Suppressor macrophage treated with lipopolysaccharide for 4 hours (primary cell): ENCODE data around the gene LDB1.

Source experiments
- DNase-seq: peaks from one replicate; pipeline ENCODE4 v3.0.0-alpha.2; 2020

LDB1 gene, protein sequence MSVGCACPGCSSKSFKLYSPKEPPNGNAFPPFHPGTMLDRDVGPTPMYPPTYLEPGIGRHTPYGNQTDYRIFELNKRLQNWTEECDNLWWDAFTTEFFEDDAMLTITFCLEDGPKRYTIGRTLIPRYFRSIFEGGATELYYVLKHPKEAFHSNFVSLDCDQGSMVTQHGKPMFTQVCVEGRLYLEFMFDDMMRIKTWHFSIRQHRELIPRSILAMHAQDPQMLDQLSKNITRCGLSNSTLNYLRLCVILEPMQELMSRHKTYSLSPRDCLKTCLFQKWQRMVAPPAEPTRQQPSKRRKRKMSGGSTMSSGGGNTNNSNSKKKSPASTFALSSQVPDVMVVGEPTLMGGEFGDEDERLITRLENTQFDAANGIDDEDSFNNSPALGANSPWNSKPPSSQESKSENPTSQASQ

DNA sequence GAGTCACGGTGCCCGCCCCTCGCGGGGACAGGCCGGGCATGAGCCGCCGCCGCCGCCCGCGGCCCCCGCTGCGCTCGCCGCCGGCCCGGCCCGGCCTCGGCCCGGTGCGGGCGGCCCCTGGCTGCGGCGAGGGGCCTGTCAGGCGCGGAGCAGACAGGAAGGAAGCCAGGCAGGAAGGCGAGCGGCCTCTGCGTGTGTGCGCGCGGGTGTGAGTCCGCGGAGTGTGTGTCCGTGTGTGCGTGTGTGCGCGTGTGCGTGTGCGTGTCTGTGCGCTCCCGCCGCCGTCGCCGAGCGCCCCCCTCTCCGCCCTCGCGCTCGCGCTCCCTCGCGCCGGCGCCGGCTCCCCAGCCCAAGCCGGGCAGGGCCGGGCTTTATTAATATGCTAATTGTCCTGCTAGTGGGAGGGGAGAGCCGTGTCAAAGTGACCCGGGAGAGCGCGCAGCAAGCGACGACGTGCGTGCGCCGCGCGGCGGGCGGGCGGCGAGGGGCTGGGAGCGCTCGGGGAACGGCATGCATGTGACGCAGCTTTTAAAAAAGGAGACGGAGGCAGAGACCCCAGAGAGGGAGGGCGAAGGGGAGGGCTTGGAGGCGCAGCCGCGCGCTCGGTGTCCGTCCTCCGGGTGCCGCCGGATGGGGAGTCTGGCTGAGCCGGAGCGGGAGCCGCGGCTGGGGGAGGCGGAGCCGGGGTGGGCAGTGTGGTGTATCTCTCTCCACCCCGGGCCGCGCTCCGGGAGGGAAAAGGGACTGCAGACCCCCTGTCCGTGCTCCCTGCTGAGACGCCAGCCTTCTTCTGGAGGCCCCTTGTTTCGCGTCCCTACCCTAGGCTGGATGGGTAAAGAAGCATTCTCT is at the start of gene LDB1:
LDB1 (minus strand) TSS at position 227 of the 849 bp plus-strand sequence. CDS start 258 bp downstream, outside the sequence.
- peak; percentile 74 for DNase-seq

DNA sequence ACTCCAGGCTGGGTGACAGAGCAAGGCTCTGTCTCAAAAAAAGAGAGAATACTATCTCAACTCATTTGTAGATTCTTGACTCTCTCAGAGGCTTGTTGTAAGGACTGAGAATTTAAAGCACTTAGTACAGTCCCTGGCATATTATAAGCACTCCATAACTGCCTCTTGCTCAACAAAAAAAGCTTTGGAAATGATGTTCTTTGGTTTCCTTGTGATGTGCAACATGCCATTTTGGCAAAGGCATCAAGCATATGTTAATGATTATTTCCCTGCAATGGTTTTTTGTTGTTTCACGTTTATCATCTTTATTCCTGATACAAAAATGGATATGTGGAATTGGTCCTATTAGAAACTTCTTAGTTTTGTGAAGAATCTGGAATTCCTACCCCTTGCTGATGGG is 47.7 kb upstream of the LDB1 start:
- DNase-seq: no peak

DNA sequence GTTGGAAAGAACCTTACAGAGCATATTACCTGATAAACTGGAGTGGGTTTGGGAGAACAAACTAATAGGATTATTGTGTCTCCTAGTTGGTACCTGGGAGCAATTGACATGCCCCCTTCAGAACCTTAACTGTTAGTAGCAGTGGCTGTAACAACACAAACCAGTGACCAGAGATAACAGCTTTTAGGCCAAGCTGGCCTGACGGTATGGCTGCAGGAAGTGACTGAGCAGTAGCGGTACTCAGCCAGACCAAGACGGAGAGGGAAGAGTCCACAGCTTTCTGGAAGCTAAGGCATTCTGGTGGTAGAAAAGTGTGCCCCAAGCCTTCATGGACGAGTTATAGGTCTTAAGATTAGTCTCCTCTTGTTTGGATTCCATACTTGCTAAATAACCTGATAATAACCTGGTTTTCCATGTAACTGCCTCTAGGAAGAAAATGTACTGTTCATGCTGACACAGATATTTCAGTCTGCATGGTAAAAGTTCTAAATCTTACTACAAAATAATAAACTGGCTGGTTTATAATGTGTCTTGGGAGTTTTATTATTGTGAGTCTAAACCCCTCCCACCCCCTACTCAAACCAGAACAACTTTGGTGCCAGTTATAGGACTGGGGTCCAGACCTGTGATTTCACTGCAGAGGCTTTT is 43.3 kb upstream of the LDB1 start:
- no peak for DNase-seq

DNA sequence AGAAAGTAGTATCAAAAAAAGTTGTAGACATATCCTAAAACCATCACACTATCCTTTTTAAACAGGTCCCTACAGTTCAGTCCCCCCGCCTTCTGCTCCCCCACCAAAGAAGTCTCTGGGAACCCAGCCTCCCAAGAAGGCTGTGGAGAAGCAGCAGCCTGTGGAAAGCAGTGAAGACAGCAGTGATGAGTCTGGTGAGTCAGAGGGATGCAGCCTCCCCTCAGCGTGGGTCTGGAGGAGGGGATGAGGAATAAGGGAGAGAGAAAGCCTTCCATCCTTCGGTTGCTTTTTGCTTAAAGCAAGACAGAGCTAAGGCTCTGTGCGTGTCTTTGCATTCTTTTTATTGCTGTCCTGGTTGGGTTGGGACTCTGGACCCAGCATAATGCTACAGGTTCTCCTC is 39.7 kb upstream of the LDB1 start:
- DNase-seq: no peak

DNA sequence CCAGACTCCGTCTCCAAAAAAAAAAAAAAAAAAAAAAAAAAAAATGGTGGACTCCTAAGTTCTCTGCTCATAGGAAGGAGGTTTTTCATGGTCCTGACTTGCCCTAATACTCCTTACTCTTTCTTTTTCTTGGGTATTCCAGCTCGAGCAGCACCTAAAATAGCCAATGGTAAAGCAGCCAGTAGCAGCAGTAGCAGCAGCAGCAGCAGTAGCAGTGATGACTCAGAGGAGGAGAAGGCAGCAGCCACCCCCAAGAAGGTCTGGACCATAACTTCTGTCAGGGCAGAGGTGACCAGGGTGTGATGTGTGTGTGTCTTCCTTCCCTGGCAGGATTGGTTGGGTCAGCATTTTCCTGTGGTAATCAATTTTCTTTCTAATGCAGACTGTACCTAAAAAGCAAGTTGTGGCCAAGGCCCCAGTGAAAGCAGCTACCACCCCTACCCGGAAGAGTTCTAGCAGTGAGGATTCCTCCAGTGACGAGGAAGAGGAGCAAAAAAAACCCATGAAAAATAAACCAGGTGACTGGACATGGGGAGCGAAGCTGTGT is 39.0 kb upstream of the LDB1 start:
- no peak for DNase-seq

DNA sequence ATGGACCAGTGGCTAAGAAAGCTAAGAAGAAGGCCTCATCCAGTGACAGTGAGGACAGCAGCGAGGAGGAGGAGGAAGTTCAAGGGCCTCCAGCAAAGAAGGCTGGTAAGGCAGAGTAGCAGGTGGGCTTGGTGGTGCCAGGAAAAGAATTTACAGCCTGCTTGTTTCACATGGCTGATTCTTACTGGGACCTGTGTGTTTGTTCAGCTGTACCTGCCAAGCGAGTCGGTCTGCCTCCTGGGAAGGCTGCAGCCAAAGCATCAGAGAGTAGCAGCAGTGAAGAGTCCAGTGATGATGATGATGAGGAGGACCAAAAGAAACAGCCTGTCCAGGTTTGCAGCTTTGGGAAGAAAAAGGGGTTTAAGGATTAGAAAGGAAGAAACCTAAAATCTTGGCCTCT is 37.1 kb upstream of the LDB1 start:
- no peak for DNase-seq

DNA sequence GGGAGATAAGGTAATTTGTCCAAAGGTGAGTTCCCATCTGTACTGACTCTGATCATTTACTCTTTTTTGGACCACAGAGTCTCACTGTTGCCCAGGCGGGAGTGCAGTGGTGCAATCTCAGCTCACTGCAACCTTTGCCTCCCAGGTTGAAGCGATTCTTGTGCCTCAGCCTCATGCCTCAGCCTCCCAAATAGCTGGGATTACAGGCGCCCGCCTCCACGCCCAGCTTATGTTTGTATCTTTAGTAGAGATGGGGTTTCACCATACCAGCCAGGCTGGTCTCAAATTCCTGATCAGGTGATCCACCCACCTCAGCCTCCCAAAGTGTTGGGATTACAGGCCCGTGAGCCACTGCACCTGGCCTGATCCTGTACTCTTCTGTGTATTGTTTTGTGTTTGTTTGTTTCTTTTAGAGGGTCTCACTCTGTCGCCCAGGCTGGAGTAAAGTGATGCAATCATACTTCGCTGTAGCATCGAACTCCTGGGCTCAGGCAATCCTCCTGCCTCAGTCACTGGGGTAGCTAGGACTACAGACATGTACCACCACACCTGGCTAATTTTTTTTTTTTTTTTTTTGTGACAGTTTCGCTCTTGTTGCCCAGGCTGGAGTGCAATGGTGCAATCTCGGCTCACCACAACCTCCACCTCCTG is 34.4 kb upstream of the LDB1 start:
- no peak for DNase-seq

DNA sequence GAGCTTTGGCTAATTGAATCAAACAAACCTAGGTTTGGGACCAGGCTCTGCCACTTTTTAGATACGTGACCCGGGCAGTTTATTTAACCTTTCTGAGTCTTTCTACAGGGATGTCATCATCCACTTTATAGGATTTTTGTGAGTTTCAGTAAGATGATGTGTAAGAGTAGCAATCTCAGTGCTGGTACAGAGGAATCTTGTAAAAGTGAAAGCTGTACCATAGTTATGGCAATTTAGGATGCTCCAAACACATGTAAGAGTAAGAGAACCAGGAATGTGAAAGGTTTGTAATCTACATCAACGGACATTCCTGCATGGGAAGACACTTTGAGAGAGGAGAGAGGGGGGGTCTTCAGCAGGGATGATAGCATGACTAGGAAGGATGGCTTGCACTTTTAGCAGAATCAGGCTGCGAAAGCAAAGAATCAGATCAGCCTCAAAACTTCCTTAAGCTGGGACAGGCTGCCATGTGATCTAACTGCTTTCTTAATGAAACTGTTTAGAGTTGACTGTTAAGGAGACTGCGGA is 33.0 kb upstream of the LDB1 start:
- peak; percentile 9 for DNase-seq

DNA sequence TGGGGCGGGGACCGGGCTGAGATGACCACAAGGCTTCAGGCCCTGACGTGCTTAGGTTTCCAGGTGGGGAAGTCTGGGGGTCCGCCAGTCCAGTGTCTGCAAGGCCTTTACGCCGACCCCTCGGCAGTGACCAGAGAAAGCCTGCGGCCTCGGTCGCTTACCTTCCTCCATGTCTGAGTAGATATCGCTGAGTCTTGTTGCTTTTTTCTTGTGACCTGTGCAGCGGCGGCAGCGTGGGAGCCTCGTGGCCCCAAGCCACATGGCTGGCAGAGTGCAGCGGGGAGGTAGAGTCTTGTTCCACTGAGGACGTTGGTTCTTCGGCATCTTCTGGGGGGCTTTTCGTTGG is 32.4 kb upstream of the LDB1 start:
- DNase-seq: no peak

DNA sequence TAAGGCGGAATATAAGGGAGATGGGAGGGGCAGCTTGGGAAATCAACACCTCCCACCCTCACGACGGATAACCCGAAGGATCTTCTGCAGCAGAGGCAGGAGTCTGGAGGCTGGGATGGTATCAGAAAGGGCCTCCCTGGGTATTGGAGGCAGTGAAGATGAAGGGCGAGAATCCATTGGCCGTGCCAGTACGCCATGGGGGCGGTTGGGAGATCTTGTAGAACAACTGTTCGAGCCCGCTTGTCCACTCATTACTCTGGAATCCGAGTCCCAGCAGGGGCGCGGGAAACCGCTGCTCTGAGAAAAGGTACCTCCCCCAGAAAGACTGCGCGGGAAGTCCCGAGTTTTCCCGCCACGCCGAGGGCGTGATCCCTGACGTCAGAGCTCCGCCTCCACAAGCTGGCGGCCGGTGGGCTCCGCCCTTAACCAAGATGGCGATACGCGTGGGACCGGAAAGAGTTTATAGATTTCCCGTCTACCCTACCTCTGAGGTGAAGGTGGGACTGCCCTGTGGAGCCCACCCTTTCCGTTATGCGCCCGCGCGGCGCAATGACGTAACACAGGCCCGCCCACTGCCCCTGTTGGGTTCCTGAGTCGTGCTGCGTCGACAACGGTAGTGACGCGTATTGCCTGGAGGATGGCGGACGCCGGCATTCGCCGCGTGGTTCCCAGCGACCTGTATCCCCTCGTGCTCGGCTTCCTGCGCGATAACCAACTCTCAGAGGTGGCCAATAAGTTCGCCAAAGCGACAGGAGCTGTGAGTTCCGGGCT is 31.8 kb upstream of the LDB1 start, which contains the start of gene NOLC1:
NOLC1 (plus strand) TSS at position 616 of the 771 bp plus-strand sequence; CDS start at position 638, 22 bp downstream.
- peak; percentile 97 for DNase-seq

DNA sequence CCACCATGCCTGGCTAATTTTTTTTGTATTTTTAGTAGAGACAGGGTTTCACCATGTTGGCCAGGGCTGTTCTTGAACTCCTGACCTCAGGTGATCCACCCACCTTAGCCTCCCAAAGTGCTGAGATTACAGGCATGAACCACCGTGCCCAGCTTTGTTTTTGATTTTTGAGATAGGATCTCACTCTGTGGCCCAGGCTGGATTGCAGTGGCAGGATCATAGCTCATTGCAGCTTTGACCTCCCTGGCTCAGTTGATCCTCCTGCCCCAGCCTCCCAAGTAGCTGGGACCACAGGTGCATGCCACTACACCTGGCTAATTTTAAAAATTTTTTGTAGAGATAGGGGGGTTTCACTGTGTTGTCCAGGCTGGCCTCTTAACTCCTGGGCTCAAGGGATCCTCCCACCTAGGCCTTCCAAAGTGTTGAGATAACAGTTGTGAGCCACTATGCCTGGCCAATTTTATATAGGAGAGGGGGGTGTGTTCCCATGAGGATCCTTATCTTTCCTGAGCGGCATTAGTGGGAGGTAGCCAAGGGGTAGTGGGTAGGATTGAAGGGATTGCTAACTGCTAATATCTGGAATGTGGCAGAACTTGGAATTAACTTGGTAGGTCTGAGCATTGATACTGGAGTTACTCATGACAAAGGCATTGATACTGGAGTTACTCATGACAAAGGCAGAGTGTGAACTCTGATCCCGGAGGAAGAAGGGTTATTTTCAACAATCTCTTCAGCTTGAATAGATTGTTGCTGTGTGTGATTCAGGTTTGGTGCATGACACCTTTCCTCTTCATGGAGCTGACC is 31.0 kb upstream of the LDB1 start:
- DNase-seq: no peak

DNA sequence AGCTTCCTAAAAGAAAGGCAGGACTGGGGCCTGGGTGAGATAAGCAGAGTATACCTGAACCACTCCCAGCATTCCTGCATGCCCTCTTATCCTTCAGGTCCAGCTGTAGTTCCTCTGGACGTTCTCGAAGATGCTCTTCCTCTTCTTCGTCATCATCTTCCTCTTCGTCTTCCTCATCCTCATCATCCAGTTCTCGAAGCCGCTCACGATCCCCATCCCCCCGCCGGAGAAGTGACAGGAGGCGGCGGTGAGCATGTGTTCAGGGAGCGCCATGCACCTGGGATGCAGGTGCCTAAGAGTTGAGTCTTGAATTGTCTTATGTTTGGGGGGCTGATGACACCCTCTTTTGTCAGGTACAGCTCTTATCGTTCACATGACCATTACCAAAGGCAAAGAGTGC is 28.1 kb upstream of the LDB1 start:
- DNase-seq: no peak

DNA sequence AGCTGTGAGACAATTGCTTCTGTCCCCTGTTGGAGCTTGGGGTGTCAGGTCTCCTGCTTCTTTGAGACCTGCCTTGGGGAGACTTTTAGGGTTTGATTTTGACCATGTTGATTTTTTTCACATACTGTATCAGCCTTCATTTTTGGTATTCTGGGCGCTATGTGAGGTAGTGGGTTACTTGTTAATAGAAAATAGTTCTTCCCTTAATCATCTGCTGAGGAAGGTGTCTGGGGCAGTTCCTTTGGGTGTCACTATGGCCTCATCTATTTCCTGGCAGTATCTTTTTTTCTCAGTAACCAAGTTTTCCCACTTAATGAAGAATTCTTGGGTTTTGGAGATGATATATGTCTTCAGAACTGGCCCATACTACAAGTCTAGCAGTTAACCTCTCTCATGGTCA is 27.4 kb upstream of the LDB1 start:
- no peak for DNase-seq

DNA sequence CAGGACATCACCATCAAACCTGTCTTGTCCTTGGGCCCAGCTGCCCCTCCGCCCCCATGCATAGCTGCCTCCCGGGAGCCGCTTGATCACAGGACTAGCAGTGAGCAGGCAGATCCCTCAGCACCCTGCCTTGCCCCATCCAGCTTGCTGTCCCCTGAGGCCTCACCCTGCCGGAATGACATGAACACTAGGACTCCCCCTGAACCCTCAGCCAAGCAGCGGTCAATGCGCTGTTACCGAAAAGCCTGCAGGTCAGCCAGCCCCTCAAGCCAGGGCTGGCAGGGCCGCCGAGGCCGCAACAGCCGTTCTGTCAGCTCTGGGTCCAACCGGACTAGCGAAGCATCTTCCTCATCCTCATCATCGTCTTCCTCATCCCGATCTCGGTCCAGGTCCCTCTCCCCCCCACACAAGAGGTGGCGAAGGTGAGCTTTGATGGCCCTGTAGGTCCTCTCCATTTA is 26.8 kb upstream of the LDB1 start:
- no peak for DNase-seq

DNA sequence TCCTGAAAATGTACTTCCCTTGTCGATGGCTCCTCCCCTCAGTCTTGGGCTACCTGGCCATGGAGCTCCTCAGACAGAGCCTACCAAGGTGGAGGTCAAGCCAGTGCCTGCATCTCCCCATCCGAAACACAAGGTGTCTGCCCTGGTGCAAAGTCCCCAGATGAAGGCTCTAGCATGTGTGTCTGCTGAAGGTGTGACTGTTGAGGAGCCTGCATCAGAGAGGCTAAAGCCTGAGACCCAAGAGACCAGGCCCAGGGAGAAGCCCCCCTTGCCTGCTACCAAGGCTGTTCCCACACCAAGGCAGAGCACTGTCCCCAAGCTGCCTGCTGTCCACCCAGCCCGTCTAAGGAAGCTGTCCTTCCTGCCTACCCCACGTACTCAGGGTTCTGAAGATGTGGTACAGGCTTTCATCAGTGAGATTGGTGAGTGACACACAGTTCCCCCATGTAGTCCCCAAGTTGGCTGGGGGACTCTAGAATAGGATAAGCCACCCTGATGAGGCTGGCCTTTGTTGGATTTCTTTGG is 21.5 kb upstream of the LDB1 start:
- no peak for DNase-seq

DNA sequence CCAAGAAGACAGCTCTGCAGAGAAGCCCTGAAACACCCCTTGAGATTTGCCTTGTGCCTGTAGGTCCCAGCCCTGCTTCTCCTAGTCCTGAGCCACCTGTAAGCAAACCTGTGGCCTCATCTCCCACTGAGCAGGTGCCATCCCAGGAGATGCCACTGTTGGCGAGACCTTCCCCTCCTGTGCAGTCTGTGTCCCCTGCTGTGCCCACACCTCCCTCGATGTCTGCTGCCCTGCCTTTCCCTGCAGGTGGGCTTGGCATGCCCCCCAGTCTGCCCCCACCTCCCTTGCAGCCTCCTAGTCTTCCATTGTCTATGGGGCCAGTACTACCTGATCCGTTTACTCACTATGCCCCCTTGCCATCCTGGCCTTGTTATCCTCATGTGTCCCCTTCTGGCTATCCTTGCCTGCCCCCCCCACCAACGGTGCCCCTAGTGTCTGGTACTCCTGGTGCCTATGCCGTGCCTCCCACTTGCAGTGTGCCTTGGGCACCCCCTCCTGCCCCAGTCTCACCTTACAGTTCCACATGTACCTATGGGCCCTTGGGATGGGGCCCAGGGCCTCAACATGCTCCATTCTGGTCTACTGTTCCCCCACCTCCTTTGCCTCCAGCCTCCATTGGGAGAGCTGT is 20.9 kb upstream of the LDB1 start:
- DNase-seq: no peak

DNA sequence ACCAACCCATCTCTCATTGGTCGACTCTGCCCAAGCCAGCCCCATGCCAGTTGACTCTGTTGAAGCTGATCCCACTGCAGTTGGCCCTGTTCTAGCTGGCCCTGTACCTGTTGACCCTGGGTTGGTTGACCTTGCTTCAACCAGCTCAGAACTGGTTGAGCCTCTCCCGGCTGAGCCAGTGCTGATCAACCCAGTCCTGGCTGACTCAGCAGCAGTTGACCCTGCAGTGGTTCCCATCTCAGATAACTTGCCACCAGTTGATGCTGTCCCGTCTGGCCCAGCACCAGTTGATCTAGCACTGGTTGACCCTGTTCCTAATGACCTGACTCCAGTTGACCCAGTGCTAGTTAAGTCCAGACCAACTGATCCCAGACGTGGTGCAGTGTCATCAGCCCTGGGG is 20.1 kb upstream of the LDB1 start:
- DNase-seq: no peak

DNA sequence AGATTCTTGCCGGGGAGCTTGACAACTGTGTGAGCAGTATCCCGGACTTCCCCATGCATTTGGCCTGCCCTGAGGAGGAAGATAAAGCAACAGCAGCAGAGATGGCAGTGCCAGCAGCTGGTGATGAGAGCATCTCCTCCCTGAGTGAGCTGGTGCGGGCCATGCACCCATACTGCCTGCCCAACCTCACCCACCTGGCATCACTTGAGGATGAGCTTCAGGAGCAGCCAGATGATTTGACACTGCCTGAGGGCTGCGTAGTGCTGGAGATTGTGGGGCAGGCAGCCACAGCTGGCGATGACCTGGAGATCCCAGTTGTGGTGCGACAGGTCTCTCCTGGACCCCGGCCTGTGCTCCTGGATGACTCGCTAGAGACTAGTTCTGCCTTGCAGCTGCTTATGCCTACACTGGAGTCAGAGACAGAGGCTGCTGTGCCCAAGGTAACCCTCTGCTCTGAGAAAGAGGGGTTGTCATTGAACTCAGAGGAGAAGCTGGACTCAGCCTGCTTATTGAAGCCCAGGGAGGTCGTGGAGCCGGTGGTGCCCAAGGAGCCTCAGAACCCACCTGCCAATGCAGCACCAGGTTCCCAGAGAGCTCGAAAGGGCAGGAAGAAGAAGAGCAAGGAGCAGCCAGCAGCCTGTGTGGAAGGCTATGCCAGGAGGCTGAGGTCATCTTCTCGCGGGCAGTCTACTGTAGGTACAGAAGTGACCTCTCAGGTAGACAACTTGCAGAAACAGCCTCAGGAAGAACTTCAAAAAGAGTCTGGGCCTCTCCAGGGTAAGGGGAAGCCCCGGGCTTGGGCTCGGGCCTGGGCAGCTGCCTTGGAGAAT is 19.3 kb upstream of the LDB1 start:
- no peak for DNase-seq

DNA sequence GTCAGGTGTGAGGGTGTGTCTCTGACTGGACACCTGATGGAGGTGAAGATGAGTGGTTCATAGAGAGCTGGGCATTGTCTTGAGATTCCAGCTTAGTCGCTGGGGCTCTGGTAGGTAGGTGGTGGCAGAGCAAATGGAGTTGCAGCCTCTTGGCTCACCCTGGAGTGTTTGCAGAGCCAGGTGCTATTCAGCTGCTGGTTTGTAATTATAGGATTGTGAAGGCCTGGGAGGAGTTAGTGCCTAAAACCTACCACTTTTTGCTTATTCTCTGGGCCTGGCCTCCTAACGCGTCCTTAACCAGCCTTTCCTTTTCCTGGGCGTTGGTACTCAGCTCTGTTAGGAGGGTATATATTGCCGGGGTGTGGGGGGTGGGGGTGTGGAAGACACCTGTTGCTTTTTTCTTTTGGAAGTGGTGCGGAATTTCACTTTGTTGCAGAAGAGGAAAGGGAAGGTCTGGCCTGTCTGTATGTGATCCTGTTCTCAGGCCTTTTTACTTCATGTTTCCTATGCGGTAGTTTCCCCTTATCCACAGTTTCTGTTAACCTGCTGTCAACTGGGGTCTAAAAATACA is 15.9 kb upstream of the LDB1 start:
- no peak for DNase-seq
